Measurements from ENCODE around the gene DNAJB6.

DNA sequence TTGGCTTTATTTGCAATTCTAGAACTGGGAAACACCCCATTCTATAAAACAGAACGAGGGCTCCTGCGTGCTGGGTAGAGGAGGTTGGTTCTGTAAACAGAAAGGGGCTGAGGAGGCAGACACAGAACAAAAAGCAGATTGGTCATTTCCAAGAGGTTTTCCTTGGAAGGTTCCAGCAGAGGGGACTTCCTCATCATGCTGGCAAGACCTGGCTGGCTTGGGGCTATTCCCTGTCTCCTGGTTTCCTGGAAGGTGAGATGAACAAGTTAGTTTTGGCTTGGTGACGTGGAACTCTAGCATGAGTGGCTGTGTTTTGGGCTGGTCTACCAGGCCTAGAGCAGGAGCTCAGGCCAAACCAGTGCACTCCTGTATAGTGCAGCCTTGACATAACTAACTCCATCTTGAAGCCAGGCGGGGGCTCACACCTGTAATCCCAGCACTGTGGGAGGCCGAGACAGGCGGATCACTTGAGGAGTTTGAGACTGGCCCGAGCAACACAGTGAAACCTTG, 26.1 kb upstream of the DNAJB6 start:
- TF ChIP-seq ZNF70 (CRISPR knock-in tag; IDR thresholded peaks at IDR 0.05), result no peak
- no peak for TF ChIP-seq TOX (CRISPR knock-in tag; IDR thresholded peaks at IDR 0.05; ENCODE audit: borderline replicate concordance)
- TF ChIP-seq, protein P1, sequence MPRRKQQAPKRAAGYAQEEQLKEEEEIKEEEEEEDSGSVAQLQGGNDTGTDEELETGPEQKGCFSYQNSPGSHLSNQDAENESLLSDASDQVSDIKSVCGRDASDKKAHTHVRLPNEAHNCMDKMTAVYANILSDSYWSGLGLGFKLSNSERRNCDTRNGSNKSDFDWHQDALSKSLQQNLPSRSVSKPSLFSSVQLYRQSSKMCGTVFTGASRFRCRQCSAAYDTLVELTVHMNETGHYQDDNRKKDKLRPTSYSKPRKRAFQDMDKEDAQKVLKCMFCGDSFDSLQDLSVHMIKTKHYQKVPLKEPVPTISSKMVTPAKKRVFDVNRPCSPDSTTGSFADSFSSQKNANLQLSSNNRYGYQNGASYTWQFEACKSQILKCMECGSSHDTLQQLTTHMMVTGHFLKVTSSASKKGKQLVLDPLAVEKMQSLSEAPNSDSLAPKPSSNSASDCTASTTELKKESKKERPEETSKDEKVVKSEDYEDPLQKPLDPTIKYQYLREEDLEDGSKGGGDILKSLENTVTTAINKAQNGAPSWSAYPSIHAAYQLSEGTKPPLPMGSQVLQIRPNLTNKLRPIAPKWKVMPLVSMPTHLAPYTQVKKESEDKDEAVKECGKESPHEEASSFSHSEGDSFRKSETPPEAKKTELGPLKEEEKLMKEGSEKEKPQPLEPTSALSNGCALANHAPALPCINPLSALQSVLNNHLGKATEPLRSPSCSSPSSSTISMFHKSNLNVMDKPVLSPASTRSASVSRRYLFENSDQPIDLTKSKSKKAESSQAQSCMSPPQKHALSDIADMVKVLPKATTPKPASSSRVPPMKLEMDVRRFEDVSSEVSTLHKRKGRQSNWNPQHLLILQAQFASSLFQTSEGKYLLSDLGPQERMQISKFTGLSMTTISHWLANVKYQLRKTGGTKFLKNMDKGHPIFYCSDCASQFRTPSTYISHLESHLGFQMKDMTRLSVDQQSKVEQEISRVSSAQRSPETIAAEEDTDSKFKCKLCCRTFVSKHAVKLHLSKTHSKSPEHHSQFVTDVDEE (CRISPR knock-in tag; IDR thresholded peaks at IDR 0.05), result no peak
- no peak for TF ChIP-seq GLIS3 (CRISPR knock-in tag; IDR thresholded peaks at IDR 0.05)
- TF ChIP-seq, protein P2, sequence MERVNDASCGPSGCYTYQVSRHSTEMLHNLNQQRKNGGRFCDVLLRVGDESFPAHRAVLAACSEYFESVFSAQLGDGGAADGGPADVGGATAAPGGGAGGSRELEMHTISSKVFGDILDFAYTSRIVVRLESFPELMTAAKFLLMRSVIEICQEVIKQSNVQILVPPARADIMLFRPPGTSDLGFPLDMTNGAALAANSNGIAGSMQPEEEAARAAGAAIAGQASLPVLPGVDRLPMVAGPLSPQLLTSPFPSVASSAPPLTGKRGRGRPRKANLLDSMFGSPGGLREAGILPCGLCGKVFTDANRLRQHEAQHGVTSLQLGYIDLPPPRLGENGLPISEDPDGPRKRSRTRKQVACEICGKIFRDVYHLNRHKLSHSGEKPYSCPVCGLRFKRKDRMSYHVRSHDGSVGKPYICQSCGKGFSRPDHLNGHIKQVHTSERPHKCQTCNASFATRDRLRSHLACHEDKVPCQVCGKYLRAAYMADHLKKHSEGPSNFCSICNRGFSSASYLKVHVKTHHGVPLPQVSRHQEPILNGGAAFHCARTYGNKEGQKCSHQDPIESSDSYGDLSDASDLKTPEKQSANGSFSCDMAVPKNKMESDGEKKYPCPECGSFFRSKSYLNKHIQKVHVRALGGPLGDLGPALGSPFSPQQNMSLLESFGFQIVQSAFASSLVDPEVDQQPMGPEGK (CRISPR knock-in tag; IDR thresholded peaks at IDR 0.05; ENCODE audit: borderline replicate concordance), result peak; percentile 35; the same call in 1 of the 2 replicates
- TF ChIP-seq ZC3H10 (CRISPR knock-in tag; IDR thresholded peaks at IDR 0.05), result no peak; the same call in 1 of the 2 replicates
- peak; percentile 98 for TF ChIP-seq OSR1 (CRISPR knock-in tag; IDR thresholded peaks at IDR 0.05)
- TF ChIP-seq PPARA (CRISPR knock-in tag; IDR thresholded peaks at IDR 0.05; ENCODE audit: borderline replicate concordance), result no peak
- TF ChIP-seq, protein P3, sequence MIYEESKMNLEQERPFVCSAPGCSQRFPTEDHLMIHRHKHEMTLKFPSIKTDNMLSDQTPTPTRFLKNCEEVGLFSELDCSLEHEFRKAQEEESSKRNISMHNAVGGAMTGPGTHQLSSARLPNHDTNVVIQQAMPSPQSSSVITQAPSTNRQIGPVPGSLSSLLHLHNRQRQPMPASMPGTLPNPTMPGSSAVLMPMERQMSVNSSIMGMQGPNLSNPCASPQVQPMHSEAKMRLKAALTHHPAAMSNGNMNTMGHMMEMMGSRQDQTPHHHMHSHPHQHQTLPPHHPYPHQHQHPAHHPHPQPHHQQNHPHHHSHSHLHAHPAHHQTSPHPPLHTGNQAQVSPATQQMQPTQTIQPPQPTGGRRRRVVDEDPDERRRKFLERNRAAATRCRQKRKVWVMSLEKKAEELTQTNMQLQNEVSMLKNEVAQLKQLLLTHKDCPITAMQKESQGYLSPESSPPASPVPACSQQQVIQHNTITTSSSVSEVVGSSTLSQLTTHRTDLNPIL (CRISPR knock-in tag; IDR thresholded peaks at IDR 0.05; ENCODE audit: low read depth), result no peak
- TF ChIP-seq CSDC2 (CRISPR knock-in tag; IDR thresholded peaks at IDR 0.05), result peak; percentile 99
- TF ChIP-seq ZFP30 (CRISPR knock-in tag; IDR thresholded peaks at IDR 0.05), result no peak
- 0 out of 2 replicates have a peak, but pooled peaks have one; percentile 22 for TF ChIP-seq RARB (CRISPR knock-in tag; IDR thresholded peaks at IDR 0.05)

Data from SK-N-SH treated with all-trans-retinoic acid at 6 μM for 48 hours (cell line).